HG03442 (cell line): ENCODE data around the gene FARP2.
A peak's percentile ranks its signal among the peaks of the same experiment; 100 is the strongest.
"Not testable (repeated sequence)": the region's sequence is repeated elsewhere in the genome, so short reads cannot be mapped to it uniquely, and the experiment has no call there.

ENCODE experiments used
- ATAC-seq: cut with Tn5 transposase; IDR thresholded peaks from one replicate; pipeline ENCODE4 v1.9.1; 2021; ENCODE audit warnings: mild to moderate bottlenecking, moderate library complexity; ENCODE audit not compliant: unreplicated experiment

FARP2 gene

DNA sequence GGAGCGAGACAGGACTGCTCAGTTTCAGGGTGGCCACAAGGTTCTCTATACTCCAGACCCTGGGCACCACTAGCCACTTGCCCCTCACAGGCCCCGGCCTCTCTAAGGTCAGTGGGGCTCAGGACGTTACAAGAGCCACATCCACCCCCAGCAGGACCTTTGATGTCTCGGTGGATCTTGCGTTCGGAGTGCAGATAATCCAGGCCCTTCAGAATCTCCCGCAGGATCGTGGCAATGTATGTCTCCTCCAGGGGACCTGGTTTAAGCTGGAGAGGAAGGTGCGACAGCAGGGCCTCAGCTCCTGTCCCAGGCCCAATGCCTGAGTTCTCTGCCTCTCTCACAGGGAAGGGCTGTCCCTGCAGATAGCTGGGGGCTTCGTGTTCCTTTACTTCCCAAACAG, 143.9 kb downstream of the FARP2 start:
- ATAC-seq: no peak

DNA sequence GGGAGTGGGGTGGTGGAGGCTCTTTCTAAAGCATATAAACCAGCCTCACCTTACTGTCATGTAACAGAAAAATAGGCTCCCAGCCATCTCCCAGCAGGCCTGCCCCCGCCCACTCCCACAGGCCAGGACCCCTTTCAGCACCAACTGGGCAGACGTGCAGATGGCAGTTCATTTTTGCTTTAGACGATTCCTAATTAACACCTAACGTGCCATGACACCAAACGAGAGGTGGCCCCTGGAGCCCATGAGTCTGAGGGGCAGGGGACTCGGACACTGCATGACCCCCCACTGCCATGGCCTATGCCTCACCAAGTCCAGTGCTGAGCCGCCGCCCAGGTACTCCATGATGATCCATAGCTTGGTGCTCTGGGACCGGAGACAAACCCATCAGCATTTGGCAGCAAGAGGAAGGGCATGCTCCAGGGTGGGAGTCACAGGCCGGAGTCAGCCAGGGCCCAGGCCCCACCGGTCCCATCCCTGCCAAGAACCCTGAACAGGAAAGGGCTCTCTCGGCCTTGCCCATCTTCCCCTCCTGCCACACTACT, 144.4 kb downstream of the FARP2 start:
- ATAC-seq: no peak

DNA sequence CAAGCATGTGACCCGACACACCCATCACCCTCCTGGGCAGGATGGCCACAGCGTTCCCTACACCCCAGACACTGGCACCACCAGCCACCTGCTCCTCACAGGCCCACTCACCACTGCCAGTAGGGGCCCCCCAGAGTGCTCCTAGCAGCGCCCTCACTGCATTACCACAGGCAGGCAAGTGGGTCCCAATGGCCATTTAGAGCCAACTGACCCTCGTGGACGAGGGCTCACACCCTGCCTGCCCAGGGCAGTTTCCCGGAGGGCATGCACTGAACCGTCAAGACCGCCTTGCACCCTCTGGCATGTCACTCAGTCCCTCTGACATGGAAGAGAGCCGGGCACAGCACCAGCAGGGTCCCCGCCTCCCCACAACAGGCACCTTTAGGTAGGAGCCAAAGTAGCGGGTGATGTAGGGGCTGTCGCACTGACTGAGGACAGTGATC, 145.0 kb downstream of the FARP2 start:
- ATAC-seq: no peak

DNA sequence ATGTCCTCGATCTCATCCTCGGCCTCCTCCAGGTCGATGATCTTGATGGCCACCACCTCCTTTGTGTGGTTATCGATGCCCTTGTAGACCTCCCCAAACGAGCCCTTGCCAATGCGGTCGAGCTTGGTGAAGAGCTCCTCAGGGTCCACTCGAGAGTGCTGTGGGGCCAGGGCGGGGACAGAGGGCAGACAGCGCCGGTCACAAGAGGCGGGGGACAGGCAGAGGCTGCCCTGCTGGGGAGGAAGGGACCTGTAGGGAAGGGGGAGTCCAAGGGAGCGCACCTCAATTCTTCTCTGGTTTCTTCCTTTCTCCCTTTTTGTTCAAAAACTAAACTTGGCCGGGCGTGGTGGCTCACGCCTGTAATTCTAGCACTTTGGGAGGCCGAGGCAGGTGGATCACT, 145.5 kb downstream of the FARP2 start:
- no peak for ATAC-seq

DNA sequence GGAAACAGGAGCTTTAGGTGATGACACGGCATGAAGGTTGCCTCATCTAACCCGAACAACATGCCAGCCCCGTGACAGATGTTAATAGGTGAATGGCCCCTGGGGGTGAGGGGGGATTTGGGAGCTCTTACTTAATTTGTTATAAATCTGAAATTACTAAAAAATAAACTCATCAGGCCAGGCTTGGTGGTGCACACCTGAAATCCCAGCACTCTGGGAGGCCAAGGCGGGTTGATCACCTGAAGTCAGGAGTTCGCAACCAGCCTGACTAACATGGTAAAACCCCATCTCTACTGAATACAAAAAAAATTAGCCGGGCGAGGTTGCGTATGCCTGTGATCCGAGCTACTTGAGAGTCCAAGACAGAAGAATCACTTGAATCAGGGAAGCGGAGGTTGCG, 146.2 kb downstream of the FARP2 start:
- ATAC-seq: no peak

DNA sequence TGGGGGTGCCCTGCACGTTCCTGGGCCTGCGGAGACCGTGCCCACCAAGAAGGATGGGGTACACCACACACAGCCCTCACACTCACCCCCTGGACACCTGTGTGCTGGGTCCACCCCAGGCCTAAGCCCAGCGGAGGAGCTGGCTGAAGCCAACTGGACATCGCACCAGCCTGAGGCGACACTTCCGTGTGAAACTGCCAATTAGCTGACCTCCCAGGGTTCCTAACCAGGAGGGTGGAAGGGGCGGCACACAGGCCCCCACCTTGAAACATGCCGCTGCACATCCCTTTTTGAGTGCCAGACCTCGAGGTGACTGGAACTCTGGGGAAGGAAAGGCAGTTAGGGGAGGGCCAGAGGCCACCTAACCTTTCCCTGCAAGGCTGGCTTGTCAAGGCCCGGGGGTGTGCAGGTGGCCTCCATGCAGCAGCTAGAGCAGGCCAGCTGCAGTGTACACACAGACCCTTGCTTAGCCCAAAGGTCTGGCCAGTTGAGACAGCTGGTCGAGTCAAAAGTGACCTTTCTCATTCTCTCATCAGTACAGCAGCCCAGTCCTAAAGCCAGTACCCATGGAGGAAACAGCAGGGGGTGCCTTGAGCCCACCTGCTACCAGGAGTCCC, 147.8 kb downstream of the FARP2 start:
- no peak for ATAC-seq

DNA sequence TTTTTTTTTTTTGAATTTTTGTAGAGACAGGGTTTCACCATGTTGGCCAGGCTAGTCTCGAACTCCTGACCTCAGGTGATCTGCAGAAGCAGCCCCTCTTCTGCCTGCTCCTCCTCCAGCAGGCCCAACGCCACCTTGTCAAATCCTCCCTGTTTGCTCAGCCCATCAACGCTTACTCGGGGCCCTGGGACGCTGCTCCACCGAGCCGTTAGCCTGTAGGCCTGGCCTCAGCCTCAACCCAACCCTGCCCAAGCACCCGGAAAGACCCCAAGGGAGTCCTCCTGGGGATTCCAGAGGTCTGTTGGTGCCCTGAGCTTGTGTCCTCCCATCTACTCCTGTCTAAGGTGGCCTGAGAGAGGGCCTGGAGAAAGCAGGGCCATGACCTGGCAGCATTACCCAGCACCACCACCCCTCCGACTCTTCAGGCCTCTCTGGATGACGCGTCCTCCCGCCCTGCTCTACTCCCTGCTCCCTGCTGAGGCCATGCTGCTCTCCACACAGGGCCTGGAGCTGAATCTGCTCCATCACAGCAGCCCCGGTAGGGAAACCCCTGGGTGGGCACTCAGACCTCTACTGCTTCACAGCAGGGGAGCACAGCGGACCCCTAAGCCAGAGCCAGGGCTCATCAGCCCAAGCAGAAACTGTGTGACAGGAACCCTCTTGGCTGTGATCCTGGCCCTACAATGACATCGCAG, 149.1 kb downstream of the FARP2 start:
- no peak for ATAC-seq

DNA sequence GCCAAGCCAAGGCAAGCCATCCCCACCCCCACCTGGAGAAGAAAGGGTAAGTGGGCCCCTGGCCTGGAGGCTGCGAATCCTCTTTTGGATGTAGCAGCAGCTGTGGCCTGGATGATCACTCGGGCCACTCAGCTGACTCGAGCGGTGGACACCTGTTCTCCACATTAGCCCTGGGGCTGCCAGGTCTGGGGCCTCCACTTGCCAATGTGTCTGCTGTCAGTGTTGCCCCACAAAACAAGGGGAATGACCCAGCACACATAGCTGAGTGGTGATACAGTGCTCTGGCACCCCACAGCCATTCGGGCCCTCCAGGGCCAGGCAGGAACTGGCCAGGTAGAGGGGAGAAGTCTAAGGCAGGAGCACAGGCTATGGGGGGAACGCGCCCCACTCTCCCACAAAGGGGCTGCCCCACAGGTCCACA, 149.7 kb downstream of the FARP2 start:
- ATAC-seq: no peak

DNA sequence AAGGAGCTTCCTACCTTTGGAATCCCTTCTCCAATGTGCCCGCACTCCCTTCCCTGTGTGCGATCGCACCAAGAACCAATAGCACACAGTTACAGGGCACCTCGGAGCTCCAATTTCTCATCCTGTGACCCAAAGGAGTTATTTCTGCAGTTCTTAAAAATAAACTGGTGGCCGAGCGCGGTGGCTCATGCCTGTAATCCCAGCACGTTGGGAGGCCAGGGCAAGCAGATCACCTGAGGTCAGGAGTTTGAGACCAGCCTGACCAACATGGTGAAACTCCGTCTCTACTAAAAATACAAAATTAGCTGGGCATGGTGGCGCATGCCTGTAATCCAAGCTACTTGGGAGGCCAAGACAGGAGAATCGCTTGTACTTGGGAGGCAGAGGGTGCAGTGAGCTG, 150.2 kb downstream of the FARP2 start:
- not testable (repeated sequence) for ATAC-seq

DNA sequence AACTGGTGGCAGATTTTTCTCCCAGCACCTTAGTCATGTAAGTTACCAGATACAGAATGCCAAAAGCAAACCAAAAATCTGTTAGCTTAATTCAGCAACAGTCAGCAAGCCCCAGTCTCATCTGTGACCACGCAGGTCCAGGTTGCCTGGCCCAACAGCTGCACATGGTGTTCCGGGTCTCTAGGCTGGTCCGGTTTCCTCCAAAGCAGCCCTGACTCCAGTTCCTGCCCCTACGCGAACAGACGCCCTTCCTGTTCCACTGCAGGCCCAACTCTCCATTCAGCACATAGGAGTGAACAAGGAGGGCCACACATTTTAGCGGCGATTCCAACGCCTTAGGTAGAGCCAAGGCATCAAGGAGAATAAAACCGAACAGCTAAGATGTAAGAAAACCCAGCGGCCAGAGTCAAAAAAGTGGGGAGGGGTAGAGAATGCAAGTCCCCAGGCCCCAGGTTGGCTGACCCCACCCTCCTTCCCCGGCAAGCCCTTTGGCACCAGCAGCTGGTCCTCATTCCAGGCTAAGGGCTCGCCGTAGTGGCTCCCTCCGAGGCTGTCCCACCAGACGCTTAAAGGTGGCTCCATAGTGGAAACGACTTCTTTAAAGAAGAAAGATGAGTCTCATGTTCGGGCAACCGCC, 150.8 kb downstream of the FARP2 start:
- ATAC-seq: no peak

DNA sequence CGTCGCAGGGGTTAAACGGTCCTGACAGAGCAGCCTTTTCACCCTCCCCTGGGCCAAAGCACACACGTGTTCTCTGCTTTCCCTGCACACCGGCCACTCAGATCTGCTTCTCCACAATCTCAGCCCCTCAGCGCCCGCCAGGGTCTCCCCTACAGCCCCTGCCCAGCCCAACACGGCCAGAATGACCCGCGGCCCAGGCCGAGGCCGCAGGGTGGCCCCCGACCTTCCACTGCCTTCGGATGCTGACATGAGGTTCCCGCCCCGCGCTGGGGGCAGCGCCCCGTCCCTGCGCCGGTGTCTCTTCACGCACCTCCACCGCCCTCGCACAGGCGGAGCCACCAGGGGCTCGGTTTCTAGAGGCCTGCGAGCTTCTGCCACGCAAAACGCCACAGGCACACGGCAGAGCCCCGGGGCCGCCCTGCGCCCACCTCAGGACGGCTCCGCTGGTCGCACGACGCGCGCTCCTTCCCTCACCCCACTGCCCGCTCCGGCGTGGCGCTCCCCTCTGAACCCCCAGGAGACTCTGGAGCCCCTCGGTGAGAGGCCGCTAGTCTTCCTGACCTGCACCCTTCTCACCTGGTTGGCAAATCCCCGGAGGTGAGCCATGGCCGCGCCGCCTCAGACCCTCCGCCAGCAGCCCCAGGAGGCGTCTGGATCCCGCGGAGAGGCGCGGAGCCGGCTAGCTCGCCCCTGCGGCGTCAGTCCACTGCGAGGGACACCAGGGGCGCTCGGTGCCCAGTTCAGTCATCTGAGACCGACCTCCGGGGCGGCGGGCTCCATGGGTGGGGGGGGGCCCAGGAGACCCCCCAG, 151.6 kb downstream of the FARP2 start:
- ATAC-seq: peak; percentile 16

DNA sequence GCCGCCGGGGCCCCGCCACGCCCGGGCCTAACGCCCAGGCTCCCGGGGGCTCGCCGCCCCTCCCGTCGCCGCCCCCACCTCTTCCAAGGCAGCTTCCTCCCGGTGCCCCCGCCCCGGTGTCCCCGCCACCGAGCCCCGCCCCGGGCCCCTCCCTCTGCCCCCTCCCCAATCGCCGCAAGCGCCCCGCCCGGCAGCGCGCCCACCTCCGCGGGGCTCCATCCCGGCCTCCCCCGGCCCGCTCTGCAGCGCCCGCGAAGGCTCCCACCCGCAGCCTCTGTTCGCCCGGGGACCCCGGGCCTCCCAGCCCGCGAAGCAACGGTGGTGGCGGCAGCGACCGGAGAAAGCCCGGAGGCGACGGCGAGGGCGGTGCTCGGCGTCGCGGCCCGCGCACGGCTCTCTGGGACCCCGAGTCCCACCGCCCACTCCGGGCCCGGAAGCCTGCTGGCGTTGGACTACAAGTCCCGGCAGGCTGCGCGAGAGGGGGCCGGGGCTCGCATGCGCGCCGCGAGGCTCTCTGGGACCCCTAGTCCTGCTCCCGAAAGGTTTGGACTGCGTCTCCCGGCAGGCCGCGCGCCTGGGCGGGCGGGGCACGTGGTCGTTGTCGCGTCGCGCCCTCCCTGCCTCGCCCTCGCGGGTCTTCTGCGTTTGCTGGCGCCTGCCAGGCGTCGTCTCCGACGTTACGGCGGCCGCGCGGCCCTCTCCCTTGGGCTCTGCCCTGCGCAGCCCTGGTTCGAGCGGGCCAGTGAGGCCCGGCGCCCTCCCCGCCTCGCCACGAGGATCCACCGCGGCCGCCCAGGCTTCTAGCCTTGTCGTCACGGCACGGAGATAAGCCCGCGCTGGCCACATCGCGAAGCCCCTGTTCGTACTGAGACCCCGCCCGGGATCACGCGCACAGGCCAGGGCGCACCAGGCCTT, 152.4 kb downstream of the FARP2 start, which contains the start of gene STK25:
TSS of gene STK25 (minus strand) at position 345 of the 915 bp plus-strand sequence. CDS start 549 bp downstream, outside the sequence.
- ATAC-seq: peak; percentile 90

DNA sequence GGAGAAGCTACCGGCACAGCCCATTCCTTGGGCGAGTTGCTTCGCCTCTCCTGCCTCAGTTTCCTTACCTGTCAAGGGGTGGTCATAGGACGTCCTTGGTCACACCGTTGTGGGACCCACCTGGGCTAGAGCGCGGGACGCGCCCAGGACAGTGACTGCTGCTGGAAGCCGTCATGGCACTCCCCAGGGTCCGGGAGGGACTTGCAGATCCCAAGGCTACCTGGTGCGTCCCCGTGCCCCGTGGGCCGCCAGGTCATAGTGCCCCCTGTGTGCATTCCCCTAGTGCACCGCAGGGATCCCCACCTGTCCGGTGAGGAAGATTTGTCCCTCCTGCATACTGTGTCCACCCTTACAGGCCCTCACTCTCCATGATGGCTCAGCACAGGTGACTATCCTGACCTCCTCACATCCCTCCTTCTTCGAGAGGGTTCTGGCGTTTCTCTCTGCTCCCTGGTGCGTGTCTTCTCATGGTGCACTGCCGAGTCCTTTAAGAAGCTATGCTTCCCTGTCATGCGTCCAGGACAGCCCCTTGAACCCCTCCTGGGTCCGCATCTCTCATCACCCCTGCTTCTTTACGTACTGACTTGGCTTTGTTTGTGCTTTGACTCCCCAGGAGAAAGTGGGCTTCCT, 153.2 kb downstream of the FARP2 start:
- ATAC-seq: no peak

DNA sequence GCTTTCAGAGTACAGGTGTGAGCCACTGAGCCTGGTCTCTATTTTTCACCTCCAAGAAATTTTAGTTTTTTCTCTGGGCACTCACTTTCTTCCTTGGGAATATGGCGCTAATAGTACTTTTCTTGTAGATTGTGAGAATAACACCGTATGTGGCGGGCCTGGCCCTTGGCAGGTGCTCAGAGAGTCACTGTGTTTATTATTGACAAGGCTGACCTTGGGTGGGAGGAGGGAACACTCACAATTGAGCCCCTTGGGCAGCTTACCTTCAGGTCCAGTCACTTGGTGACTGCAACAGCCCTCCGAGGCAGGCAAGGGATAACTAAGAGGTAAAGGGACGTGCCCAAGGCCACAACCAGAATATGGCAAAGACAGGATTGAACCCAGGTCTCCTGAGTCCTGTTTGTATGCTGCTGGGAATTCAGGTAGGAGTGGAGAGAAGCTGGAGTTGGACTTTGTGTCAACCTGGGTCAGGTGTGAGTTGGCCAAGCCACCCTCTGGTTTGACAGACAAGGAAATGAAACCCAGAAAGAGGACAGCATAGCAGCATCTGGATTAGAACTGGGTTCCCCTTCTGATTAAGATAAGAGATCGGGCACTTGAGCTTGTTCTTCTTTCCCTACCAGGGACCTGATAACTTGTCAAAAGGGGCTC, 155.1 kb downstream of the FARP2 start:
- ATAC-seq: no peak

DNA sequence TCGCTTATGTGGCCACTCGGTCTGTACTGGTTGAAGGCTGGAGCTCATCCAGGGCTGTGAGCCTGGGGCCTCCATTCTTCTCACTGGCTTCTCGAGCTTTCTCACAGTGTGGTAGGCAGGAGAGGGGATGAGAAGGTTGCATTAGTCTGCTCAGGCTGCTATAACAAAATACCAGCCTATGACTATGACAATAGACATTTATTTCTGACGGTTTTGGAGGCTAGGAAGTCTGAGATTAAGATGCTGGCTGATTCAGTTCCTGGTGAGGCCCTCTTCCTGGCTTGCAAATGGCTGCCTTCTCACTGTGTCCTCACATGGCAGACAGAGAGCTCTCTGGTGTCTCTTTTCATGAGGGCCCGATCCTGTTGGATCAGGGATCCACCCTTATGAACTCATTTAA, 158.5 kb downstream of the FARP2 start:
- no peak for ATAC-seq

DNA sequence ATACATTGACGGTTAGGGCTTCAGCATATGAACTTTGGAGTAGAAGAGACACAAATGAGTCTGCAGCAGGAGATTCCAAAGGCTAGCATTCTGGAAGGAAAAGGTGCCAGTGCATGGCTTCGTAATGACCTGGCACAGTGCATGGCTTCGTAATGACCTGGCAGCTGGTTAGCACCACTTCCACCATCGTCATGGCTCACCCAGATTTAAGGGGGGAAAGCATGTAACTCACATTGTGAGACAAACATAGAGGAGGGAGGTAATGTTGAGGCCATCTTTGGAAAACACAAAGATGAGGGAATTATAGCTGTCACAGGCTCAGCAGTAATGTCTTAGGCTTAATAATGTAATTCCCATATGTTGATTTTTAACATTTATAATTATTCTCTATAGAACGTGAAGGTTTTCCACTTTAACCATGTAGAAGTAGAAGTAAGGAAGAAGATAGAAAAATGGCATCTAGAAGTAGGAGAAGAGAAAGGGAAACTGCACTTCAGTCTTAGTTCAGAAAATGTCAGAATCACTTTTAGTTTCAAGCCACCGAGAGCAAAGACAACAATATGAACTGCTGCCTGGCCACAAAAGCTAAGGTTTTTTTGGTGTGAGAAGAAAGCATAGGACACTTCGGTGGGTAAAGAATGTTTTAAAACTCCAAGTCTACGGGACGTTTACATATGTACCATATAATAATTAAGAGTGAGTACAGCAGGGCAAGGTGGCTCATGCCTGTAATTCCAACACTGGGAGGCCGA, 159.1 kb downstream of the FARP2 start:
- ATAC-seq: no peak

DNA sequence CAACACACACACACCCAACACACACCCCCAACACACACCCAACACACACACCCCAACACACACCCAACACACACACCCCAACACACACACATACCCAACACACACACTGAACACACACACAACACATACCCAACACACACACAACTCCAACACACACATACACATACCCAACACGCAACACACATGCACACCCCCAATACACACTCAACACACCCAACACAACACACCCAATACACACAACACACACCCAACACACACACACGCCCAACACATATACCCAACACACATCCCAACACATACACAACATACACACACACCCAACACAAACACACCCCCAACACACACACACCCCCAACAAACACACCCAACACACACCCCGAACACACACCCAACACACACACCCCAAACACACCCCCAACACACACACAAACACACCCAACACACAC, 160.5 kb downstream of the FARP2 start:
- ATAC-seq: no peak

DNA sequence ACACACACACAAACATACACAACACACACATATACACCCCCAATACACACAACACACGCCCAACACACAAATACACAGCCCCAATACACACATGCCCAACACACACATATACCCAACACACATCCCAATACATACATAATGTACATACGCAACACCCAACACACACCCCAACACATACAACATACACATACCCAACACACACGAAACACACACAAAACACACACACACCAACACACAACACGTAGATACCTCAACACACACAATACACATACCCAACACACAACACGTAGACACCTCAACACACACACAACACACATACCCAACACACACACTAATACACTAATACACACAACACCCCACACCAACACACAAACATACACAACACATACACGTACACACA, 161.2 kb downstream of the FARP2 start:
- ATAC-seq: no peak
